K562 (cell line): ENCODE results near the gene TSPAN12. TPM values are rescaled to one million over a fixed set of nuclear protein-coding genes. Genes with fewer than 3 reads are reported as not detected.

Experiments
- ARID1B ChIP-seq: fragments of 450-650 bp; IDR thresholded peaks from 2 replicates; pipeline ENCODE4 v1.6.1; 2016; ENCODE audit warnings: antibody characterized with exemption, mild to moderate bottlenecking, inconsistent platforms
- GTF2A2 ChIP-seq: IDR thresholded peaks from 2 replicates; pipeline ENCODE4 v1.6.1; 2016; ENCODE audit warnings: mild to moderate bottlenecking, missing genetic modification characterization, missing compliant biosample characterization
- JUND ChIP-seq, 2 experiments: IDR thresholded peaks; 2 replicates in 1 of 2; 3 replicates in 1 of 2; pipeline ENCODE4 v1.6.1; 2011; ENCODE audit warnings: borderline replicate concordance in 2 of 2, low read depth in 2 of 2, low read length in 2 of 2, improper control_type of control experiment in 1 of 2, missing biosample characterization in 1 of 2, missing genetic modification characterization in 1 of 2, missing genetic modification reagents in 1 of 2
- KDM5B ChIP-seq: fragments of 200-600 bp; sonication (generic); IDR thresholded peaks from 2 replicates; pipeline ENCODE4 v1.6.1; 2012; ENCODE audit warnings: low read depth, mild to moderate bottlenecking, moderate library complexity, low read length, control low read depth, inconsistent platforms; ENCODE audit not compliant: insufficient replicate concordance
- KLF6 ChIP-seq: fragments of 250-450 bp; sonication (Bioruptor Pico); IDR thresholded peaks from 2 replicates; pipeline ENCODE4 v1.4.0; 2020; ENCODE audit warnings: mild to moderate bottlenecking, moderate library complexity, borderline replicate concordance
- MAFF ChIP-seq: IDR thresholded peaks from 2 replicates; pipeline ENCODE4 v1.6.1; 2012; ENCODE audit warnings: low read length, improper control_type of control experiment
- MAFK ChIP-seq: IDR thresholded peaks from 2 replicates; pipeline ENCODE4 v1.6.1; 2011; ENCODE audit warnings: low read length, improper control_type of control experiment
- MNT ChIP-seq, 2 experiments: fragments of 450-650 bp; conservative IDR thresholded peaks; 2 replicates each; pipeline ENCODE4 v1.6.1; 2017; ENCODE audit warnings: mild to moderate bottlenecking in 2 of 2, moderate library complexity in 2 of 2
- RBBP5 ChIP-seq: fragments of 200-600 bp; sonication (generic); IDR thresholded peaks from 2 replicates; pipeline ENCODE4 v1.6.1; 2012; ENCODE audit warnings: borderline replicate concordance, mild to moderate bottlenecking, low read length, control low read depth, inconsistent platforms; ENCODE audit not compliant: insufficient read depth, poor library complexity, severe bottlenecking
- ZNF124 ChIP-seq: sonication (generic); formaldehyde crosslinking; IDR thresholded peaks from 2 replicates; pipeline ENCODE4 v1.8.1; 2022; ENCODE audit warnings: missing genetic modification reagents
- ZNF143 ChIP-seq: sonication (generic); formaldehyde crosslinking; IDR thresholded peaks from 2 replicates; pipeline ENCODE4 v1.9.0; 2022; ENCODE audit warnings: mild to moderate bottlenecking, missing genetic modification reagents
- ZNF431 ChIP-seq: sonication (generic); formaldehyde crosslinking; IDR thresholded peaks from 2 replicates; pipeline ENCODE4 v1.8.0; 2022; ENCODE audit warnings: mild to moderate bottlenecking, missing genetic modification reagents
- ZNF551 ChIP-seq: fragments of 250-450 bp; sonication (Bioruptor Pico); IDR thresholded peaks from 2 replicates; pipeline ENCODE4 v1.5.0; 2021; ENCODE audit warnings: mild to moderate bottlenecking, moderate library complexity
- ZNF79 ChIP-seq: fragments of 250-450 bp; sonication (Bioruptor Pico); IDR thresholded peaks from 2 replicates; pipeline ENCODE4 v1.4.0; 2020; ENCODE audit warnings: low read depth, mild to moderate bottlenecking, moderate library complexity
- polyA plus RNA-seq, 8 experiments: library from polyadenylated mRNA; depleted of rRNA in 4 of 8; stranded (reverse) in 5 of 8; unstranded in 3 of 8; fragments of >200 nt; fragmentation: Nextera tagmentation in 2 of 8; fragmentation: Illumina TruSeq in 1 of 8; extraction: Ambion mirVana in 2 of 8; extraction: Trizol in 1 of 8; gene quantifications; 2 replicates each; pipeline versions ENCODE4 v1.2.1 to v1.2.3, GENCODE V29; 2011 to 2014; ENCODE audit warnings: inconsistent platforms in 1 of 8, missing spikeins in 1 of 8
- total RNA-seq, 7 experiments: library from RNA; depleted of rRNA in 6 of 7; stranded (reverse); fragments of >200 nt in 6 of 7; fragmentation: Illumina TruSeq in 2 of 7; extraction: Trizol in 2 of 7; gene quantifications; 2 replicates each; pipeline versions ENCODE4 v1.2.1 to v1.2.3, GENCODE V29; 2011 to 2021; ENCODE audit warnings: low replicate concordance in 1 of 7
- TF ChIP-seq, protein P1 (sequence below), 3 experiments: IDR thresholded peaks in 2 of 3; conservative IDR thresholded peaks in 1 of 3; 2 replicates each; pipeline ENCODE4 v1.5.1; 2011 to 2012; ENCODE audit warnings: low read length in 3 of 3, mild to moderate bottlenecking in 3 of 3, control low read depth in 2 of 3, improper control_type of control experiment in 1 of 3, inconsistent platforms in 1 of 3, low read depth in 1 of 3, mixed read lengths in 1 of 3, moderate library complexity in 1 of 3; ENCODE audit not compliant: insufficient read depth in 2 of 3
- TF ChIP-seq, protein P2 (sequence below), 2 experiments: fragments of 250-450 bp in 1 of 2; fragments of 450-650 bp in 1 of 2; sonication (Bioruptor Pico) in 1 of 2; IDR thresholded peaks; 2 replicates each; pipeline versions ENCODE4 v1.6.1 to v1.8.0; 2016 to 2021; ENCODE audit warnings: mild to moderate bottlenecking in 2 of 2, moderate library complexity in 2 of 2, missing compliant biosample characterization in 1 of 2, missing genetic modification characterization in 1 of 2
- TF ChIP-seq, protein P3 (sequence below): fragments of 200-400 bp; formaldehyde crosslinking; IDR thresholded peaks from 2 replicates; pipeline ENCODE4 v1.6.1; 2017; ENCODE audit warnings: mild to moderate bottlenecking, low read depth, low read length, moderate library complexity
- TF ChIP-seq, protein P4 (sequence below): sonication (generic); formaldehyde crosslinking; IDR thresholded peaks from 2 replicates; pipeline ENCODE4 v1.8.1; 2023; ENCODE audit warnings: mild to moderate bottlenecking, missing genetic modification reagents

Gene TSPAN12
- total and polyA plus RNA-seq, 9 of the 15 experiments (the other 6 are each of a cell fraction or from before 2014, with no cell fraction given) = 0.13 to 1.7 (median 0.35) TPM; not detected in 1

GRCh38 chr7:120805636-120806388, 52.1 kb downstream of the TSPAN12 start (continued):
- TF ChIP-seq JUND (IDR thresholded peaks at IDR 0.05; ENCODE audit: borderline replicate concordance, low read depth, low read length) = peak; percentile 71; the same call in 1 of the 2 replicates
- TF ChIP-seq JUND (tag; IDR thresholded peaks at IDR 0.05; ENCODE audit: borderline replicate concordance, low read depth, low read length) = no peak; the same call in 2 of the 3 replicates
- TF ChIP-seq, protein P1, sequence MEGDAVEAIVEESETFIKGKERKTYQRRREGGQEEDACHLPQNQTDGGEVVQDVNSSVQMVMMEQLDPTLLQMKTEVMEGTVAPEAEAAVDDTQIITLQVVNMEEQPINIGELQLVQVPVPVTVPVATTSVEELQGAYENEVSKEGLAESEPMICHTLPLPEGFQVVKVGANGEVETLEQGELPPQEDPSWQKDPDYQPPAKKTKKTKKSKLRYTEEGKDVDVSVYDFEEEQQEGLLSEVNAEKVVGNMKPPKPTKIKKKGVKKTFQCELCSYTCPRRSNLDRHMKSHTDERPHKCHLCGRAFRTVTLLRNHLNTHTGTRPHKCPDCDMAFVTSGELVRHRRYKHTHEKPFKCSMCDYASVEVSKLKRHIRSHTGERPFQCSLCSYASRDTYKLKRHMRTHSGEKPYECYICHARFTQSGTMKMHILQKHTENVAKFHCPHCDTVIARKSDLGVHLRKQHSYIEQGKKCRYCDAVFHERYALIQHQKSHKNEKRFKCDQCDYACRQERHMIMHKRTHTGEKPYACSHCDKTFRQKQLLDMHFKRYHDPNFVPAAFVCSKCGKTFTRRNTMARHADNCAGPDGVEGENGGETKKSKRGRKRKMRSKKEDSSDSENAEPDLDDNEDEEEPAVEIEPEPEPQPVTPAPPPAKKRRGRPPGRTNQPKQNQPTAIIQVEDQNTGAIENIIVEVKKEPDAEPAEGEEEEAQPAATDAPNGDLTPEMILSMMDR (IDR thresholded peaks at IDR 0.05 in 2 of 3, conservative IDR thresholded peaks at IDR 0.05 in 1 of 3; ENCODE audit: insufficient read depth in 2 of 3, low read depth in 1 of 3, low read length in 3 of 3) = peak; percentile 87 to 95 (median 91)
- TF ChIP-seq KLF6 (CRISPR knock-in tag) = no peak
- TF ChIP-seq RBBP5 = no peak
- 0 out of 2 replicates have a peak, but pooled peaks have one; percentile 14 for TF ChIP-seq MAFK
- TF ChIP-seq ZNF551 (CRISPR knock-in tag) = no peak
- TF ChIP-seq MNT (conservative IDR thresholded peaks at IDR 0.05) = no peak
- TF ChIP-seq, protein P2, sequence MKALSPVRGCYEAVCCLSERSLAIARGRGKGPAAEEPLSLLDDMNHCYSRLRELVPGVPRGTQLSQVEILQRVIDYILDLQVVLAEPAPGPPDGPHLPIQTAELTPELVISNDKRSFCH (CRISPR knock-in tag; IDR thresholded peaks at IDR 0.05) = no peak
- TF ChIP-seq, protein P2 (tag; IDR thresholded peaks at IDR 0.05) = no peak
- TF ChIP-seq ZNF124 (CRISPR knock-in tag) = no peak
- TF ChIP-seq ZNF79 (CRISPR knock-in tag) = no peak
- TF ChIP-seq GTF2A2 = no peak
- TF ChIP-seq KDM5B = no peak
- TF ChIP-seq, protein P3, sequence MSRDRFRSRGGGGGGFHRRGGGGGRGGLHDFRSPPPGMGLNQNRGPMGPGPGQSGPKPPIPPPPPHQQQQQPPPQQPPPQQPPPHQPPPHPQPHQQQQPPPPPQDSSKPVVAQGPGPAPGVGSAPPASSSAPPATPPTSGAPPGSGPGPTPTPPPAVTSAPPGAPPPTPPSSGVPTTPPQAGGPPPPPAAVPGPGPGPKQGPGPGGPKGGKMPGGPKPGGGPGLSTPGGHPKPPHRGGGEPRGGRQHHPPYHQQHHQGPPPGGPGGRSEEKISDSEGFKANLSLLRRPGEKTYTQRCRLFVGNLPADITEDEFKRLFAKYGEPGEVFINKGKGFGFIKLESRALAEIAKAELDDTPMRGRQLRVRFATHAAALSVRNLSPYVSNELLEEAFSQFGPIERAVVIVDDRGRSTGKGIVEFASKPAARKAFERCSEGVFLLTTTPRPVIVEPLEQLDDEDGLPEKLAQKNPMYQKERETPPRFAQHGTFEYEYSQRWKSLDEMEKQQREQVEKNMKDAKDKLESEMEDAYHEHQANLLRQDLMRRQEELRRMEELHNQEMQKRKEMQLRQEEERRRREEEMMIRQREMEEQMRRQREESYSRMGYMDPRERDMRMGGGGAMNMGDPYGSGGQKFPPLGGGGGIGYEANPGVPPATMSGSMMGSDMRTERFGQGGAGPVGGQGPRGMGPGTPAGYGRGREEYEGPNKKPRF = no peak
- 0 out of 2 replicates have a peak, but pooled peaks have one; percentile 1 for TF ChIP-seq MAFF
- no peak for TF ChIP-seq ARID1B
- TF ChIP-seq, protein P4, sequence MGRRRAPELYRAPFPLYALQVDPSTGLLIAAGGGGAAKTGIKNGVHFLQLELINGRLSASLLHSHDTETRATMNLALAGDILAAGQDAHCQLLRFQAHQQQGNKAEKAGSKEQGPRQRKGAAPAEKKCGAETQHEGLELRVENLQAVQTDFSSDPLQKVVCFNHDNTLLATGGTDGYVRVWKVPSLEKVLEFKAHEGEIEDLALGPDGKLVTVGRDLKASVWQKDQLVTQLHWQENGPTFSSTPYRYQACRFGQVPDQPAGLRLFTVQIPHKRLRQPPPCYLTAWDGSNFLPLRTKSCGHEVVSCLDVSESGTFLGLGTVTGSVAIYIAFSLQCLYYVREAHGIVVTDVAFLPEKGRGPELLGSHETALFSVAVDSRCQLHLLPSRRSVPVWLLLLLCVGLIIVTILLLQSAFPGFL = no peak
- no peak for TF ChIP-seq ZNF431 (CRISPR knock-in tag)
- no peak for TF ChIP-seq ZNF143 (CRISPR knock-in tag)
